Activated CD4-positive, CD25-positive, alpha-beta regulatory T cell treated with anti-CD3 and anti-CD28 coated beads, Interleukin-2, amount 50 U/mL, for 72 hours (primary cell): Measurements from ENCODE around the gene FAM120AOS.

Experiments used
- DNase-seq: peaks from one replicate; pipeline ENCODE4 v3.0.0; 2021

The FAM120AOS gene

GRCh38 chr9:93453047-93453914 lies at the start of gene FAM120AOS:
FAM120AOS (minus strand) TSS chr9:93453581; CDS start chr9:93452709, 872 bp downstream.
- peak; percentile 72 for DNase-seq

DNA sequence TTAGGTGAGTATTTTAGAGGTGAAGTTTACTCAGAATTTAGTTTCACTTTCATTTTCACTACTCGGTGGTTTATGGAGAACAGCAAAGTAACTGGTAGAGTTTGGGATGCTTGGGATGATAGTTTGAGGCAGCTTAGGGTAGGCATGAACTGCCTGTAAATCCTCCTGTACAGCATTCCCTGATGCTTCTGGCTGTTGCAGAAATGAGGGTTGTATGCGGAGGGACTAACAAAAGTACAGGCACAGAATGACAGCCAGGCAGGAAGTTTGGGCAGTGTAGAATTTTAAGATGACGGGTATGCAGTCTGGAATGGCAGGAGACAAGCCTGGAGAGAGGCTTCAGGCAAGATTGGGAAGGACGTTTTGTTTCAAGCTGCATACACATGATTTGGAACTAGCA lies 48.0 kb upstream of the FAM120AOS start:
- no peak for DNase-seq

DNA sequence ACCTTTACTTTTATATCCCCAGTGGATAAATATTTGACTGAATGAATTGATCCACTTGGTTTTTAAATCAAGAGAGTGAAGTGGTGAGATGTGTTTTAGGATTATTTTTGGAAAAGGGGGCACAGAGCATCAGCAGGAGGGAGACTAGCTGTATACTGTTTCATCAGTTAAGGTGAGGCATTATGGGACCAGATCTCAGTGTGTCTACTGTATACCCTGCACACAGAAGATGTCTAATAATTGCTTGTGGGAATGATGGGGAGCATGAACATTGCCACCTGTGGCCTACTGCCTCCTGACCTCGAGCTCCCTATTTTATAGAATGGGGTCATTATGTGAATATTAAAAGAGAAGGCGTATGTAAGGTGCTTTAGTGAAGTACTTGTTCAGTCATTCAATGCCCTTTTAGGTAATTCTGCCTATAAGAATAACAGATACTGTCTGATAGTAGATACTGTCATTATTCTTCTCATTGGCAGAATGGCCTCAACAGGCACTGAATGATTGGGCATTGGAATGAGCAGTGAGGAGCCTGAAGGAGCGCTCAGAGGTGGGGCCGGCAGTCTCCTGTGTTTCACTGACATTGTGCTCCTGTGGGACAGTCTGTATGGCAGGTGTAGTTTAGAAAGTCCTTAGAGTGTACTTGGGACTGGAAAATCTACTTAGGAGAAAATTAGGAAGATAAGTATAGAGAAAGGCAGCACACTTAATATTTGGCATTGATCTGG lies 47.4 kb upstream of the FAM120AOS start:
- no peak for DNase-seq

DNA sequence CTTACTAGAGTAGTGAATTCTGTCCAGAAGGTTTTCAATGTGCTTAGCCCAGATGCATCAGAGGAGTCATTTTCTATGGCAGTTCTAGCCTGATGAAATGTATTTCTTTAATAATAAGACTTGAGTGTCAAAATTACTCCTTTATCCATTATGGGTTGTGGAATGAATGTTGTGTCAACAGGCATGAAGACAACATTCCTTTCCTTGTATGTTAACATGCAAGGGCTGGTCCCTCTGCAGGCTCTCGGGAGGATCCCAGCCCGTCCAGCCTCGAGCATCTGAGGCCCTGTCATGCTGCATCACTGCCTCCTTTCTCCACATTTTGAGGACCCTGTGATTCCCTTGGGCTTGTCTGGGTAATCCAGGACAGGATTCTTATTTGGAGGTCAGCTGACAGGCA lies 42.9 kb upstream of the FAM120AOS start:
- no peak for DNase-seq

DNA sequence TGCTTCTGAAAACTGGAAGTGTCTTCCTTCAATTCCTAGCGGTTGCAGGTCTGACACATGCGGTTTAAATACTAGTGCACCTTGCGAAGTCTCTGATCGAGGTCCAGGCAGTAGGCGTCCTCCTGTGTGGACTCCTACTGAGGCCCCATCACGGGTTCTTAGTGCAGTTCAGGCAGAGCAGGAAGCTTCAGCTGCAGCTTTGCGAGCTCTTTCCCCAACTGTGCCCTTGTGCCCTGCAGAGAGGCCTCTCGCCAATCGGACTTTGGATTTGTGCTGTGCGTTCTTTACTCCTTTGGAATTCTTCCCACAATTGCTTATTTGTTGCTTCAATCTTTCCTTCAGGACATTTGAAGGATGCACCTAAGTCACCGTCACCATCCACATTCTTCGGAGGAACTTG lies 40.6 kb upstream of the FAM120AOS start:
- DNase-seq: no peak

GRCh38 chr9:93492327-93492726 lies 38.9 kb upstream of the FAM120AOS start:
- no peak for DNase-seq

DNA sequence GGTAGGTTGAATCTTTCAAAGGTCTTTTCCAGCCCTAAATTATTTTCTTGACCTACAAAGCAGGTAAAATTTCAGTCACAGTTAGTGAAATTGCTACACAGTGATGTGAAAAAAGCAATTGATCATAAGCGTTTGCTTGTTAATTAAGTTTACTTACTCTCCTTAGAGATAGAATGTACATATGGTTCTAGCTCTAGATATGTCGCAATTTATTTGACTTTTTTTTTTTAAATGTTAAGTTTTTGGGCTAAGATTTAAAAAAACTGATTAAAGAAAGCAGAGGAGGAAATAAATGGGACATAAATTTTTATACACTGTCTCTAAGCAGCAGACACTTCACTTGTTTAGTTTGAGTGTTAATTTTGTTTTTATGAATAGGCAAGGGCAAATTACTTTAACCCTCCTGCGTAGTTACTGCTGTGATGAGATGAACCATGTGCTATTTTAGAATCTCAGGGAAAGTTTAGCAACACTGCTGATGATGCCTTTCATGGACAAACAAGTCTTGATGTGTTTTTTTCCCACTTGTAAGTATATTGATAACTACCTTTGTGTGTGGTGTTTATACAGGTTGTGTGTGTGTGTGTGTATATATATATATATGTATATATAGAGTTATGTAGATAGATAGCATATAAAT lies 38.3 kb upstream of the FAM120AOS start:
- DNase-seq: no peak

GRCh38 chr9:93488244-93488643 lies 34.9 kb upstream of the FAM120AOS start:
- DNase-seq: no peak

GRCh38 chr9:93486268-93486667 lies 32.9 kb upstream of the FAM120AOS start:
- DNase-seq: no peak

DNA sequence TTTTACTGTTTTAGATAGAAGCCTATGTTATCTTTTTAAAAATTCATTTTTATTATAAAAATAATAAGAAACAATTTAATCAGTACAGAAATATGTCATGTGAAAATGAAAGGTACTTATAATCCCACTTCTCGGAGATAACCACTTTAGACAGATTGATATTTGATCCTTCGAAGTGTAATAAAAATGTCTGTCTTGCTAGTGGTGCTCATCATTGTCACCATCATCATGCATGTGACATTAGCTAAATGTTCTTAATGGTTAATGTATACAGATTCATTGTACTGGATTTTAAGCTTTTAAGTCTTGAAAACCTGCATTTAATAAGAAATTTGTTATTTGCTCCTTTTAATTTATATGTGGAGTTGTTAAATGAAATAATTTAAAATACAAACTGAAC lies 30.1 kb upstream of the FAM120AOS start:
- no peak for DNase-seq

- DNase-seq: no peak
These were observed 27.4 kb upstream of the FAM120AOS start for GRCh38 chr9:93480728-93481324.

DNA sequence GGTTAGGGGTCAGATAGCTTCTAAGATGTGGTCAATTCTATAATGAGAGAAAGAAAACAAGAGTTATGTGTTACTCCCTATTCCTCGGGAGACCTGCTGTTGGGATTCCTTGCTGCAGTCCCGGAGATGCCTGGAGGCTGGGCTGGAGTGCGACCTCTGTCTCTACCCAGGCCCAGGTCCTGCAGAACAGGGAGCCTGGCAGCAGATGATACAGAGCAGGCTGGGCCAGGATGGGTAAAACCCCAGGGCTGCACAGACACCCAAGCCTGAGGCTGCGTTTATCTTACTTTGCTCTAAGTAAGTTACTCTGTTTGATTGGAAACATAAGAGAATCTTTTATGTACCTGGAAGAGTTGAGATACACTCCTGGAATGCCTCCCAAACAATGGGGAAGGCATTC lies 26.9 kb upstream of the FAM120AOS start:
- DNase-seq: no peak

DNA sequence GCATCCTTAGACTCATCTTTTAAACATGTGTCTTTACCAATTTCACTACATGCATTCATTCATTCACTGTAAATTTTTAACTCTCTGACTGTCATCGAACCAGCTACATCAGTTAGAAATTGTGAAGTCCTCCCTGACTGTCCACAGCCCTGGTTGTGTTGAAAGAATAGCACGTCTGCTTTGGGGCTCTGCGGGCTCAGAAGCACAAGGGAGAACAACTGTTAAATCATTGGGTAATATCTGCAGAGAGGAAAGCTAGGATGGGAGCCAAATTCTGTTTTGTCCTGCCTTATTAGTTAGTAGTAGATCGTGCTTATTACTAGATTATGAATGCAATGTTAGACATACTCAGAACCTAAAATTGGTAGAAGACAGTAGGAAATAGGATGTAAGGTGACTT lies 26.3 kb upstream of the FAM120AOS start:
- no peak for DNase-seq

DNA sequence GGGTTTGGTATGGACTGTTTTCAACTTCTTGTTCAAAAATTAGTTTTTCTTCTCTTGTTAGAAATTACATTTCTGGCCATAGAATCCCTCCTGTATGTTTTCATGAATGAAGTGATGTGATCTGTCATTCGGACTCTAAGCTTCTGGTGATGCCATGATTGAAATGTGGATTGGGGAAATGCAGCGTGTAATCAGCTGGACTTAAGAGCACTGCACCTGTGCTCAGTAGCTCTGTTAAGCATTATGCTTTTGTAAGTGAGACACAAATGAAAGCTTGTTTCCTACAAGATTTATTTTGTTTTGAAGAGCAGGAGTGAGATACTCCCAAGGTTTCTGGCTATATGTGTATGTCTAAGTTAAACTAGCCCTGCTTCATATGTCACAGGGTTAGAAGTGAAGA lies 24.0 kb upstream of the FAM120AOS start:
- no peak for DNase-seq

DNA sequence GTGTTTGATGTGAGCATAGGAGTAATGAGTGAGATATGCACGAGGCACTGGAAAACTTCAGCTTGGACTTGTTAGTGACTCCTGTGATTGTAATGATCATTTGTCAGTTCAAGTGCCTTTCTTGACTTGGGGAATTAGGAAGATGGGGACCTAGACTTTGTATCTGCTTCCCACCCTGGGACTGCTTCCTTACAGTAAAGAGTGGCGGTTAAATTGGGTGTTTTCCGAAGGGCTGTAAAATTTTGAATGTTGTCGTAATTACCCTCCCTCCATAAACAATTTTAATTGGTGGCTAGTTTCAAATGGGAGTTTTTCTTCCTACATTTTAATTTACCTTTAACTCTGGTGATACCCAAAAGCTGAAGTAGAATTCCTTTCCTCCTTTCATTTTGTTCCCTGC lies 23.5 kb upstream of the FAM120AOS start:
- DNase-seq: no peak

- no peak for DNase-seq
These were observed 22.5 kb upstream of the FAM120AOS start for GRCh38 chr9:93475856-93476255.

DNA sequence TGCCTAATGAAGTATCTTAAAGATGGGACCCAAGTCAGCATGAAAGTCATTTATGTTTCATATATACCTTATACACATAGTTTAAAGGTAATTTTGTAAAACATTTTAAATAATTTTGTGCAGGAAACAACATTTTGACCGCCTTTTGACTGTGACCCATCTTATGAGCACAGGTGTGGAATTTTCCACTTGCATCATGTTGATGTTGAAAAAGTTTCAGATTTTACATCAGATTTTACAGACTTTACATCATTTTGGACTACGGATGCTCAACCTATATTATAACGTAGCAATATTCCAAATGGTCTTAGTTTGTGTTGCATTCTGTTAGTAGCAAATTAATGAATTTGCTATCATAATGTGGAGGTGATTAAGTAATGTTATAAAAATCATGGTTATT lies 21.7 kb upstream of the FAM120AOS start:
- DNase-seq: no peak

DNA sequence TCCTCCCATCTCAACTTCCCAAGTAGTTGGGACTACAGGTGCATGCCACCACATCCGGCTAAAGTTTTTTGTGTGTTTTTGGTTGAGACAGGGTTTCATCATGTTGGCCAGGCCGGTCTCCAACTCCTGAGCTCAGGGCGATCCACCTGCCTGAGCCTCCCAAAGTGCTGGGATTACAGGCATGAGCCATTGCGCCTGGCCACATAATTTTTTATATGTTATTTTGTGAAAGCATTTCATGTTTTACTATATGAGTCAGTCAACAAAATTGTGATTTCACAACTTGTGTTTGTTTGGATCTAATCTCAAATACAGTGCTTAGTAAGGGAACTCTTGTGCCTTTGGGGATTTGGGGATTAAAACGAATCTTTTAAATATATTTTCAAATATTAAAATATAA lies 20.0 kb upstream of the FAM120AOS start:
- no peak for DNase-seq

DNA sequence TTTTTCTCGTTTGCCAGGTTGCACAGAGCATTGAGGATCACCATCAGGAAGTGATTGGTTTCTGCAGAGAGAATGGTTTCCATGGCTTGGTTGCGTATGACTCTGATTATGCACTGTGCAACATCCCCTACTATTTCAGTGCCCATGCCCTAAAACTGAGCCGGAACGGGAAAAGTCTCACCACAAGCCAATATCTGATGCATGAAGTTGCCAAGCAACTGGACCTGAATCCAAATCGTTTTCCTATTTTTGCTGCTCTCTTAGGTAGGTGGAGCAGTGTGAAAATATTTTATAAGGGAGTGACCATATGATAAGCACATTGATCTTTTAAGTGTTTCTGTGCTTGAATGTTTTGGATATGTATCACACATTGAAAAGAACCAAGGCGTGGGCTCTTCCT lies 17.7 kb upstream of the FAM120AOS start:
- no peak for DNase-seq

- no peak for DNase-seq
These were observed 17.0 kb upstream of the FAM120AOS start for GRCh38 chr9:93470391-93470790.

GRCh38 chr9:93468763-93469456 lies 15.5 kb upstream of the FAM120AOS start:
- no peak for DNase-seq

- no peak for DNase-seq
These were observed 14.1 kb upstream of the FAM120AOS start for GRCh38 chr9:93467462-93467861.

DNA sequence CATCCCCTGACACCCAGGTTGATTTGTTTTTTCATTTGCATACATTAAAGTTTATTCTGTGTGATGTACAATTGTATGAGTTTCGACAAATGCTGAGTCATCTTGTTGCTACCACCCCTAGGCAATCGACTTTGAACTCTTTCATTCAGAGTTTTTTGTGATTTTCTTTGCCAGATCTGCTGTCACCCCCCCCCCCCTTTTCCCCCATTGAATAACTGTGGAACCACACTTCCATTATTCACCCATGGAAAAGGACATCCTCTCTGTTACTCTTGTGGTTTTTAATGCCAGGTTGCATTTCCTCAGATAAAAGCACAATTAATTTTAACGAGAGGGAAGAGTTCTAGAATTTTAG lies 13.7 kb upstream of the FAM120AOS start:
- no peak for DNase-seq
